Subcutaneous abdominal adipose tissue (tissue), 5 donors: ENCODE results near the gene SMURF1.
"Not testable (repeated sequence)": the region's sequence is repeated elsewhere in the genome, so short reads cannot be mapped to it uniquely, and the experiment has no call there.

Experiments used
- H3K27ac ChIP-seq: one replicate; pipeline ENCODE4 v1.7.0; 2013; ENCODE audit warnings: low read depth, mild to moderate bottlenecking, inconsistent platforms, low read length, moderate library complexity
- H3K27me3 ChIP-seq, 5 donors: one replicate each; pipeline ENCODE4 v1.7.0; 2013; ENCODE audit warnings: low read length in 5 of 5, inconsistent platforms in 1 of 5; ENCODE audit not compliant: control insufficient read depth in 5 of 5, insufficient read depth in 4 of 5
- H3K36me3 ChIP-seq, 5 donors: one replicate each; pipeline ENCODE4 v1.7.0; 2013; ENCODE audit warnings: low read length in 5 of 5; ENCODE audit not compliant: control insufficient read depth in 5 of 5, insufficient read depth in 5 of 5
- H3K4me1 ChIP-seq, 5 donors: one replicate each; pipeline ENCODE4 v1.7.0; 2013; ENCODE audit warnings: low read length in 5 of 5, mild to moderate bottlenecking in 3 of 5, moderate library complexity in 1 of 5; ENCODE audit not compliant: control insufficient read depth in 5 of 5, insufficient read depth in 5 of 5
- H3K4me3 ChIP-seq, 5 donors: one replicate each; pipeline ENCODE4 v1.7.0; 2013; ENCODE audit warnings: low read length in 5 of 5, low read depth in 1 of 5
- H3K9ac ChIP-seq, 5 donors: one replicate each; pipeline ENCODE4 v1.7.0; 2013; ENCODE audit warnings: low read length in 5 of 5, mild to moderate bottlenecking in 4 of 5, moderate library complexity in 3 of 5
- H3K9me3 ChIP-seq, 5 donors: one replicate each; pipeline ENCODE4 v1.7.0; 2013; ENCODE audit warnings: low read length in 5 of 5; ENCODE audit not compliant: control insufficient read depth in 5 of 5
- donor health status: healthy.
- donor health status: healthy.
- donor health status: healthy.
- donor health status: healthy.
- donor health status: healthy.

The SMURF1 gene

DNA sequence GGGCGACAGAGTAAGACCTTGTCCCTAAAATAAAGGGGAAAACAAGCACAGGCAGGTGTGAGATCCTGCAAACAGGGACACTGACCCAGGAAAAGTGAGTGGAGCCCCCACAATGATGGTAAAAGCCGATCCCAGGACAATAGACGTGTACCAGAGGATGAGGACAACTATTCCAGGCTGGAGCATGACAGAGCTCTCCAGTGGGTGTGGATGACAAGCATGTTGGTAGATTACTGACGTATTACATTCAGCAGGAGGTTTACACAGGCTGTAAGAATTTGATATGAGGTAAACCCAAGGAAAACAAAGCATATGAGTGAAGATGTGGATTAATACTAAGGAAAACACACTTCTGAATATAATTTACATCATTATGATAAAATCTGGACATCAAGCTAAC lies 27.8 kb upstream of the SMURF1 start:
- Histone ChIP-seq H3K27me3 (peaks cover 0 to 4% (median 0%) of the 10 kb centered on the region in 5 donors), H3K9me3 (no peaks in the 10 kb centered on the region), H3K9ac (no peak overlapping the region), H3K27ac (no peak overlapping the region), H3K4me3 (no peak overlapping the region), H3K4me1 (no peaks in the 10 kb centered on the region), H3K36me3 (no peaks in the 10 kb centered on the region)

DNA sequence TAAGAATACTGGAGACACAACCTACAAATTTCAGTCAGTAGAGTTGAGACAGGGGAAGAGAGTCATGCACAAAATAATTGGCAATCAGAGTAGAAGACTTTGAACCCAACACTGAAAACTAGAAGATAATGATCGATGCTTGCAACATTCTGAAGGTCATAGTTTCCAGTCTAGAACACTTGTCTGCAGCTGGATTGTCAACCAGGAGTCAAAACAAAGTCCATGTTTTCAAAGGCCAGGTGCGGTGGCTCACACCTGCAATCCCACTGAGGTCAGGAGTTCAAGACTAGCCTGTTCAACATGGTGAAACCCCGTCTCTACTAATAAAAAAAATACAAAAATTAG lies 26.8 kb upstream of the SMURF1 start:
- Histone ChIP-seq H3K4me3 (no peak overlapping the region), H3K36me3 (no peaks in the 10 kb centered on the region), H3K9me3 (no peaks in the 10 kb centered on the region), H3K27ac (no peak overlapping the region), H3K4me1 (no peaks in the 10 kb centered on the region), H3K27me3 (peaks cover 0 to 4% (median 0%) of the 10 kb centered on the region in 5 donors), H3K9ac (no peak overlapping the region)

DNA sequence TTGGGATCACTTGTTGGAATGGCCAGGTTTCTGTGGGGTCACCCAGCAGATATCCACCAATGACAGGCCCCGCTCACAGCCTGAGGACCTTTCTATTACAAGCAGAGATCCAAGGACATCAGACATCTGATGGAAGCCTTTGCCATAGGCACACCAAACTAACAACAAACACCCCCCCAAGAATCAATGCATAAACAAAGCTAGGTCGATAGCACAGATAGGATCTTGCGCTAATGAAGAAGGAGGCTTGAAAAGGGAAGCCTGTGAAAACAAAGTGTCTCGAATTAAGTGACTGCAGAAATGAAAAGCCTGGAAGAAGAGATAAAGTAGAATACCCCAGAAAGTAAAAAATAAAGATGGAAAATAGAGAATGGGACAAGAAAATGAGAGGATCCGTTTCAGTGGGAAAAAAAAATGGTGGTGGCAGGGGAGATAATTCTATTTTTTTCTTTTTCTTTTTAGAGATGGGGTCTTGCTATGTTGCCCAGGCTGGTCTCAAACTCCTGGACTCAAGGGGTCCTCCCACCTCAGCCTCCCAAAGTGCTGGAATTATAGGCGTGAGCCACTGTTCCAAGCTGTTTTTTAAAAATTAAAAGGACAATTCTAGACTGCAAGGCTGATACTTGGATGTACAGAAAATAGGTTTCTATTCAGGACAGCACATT lies 26.3 kb upstream of the SMURF1 start:
- no peaks in the 10 kb centered on the region for H3K4me1 ChIP-seq
- H3K9me3 ChIP-seq, result no peaks in the 10 kb centered on the region
- no peaks in the 10 kb centered on the region for H3K36me3 ChIP-seq
- no peak overlapping the region for H3K4me3 ChIP-seq
- H3K9ac ChIP-seq, result no peak overlapping the region
- H3K27ac ChIP-seq, result no peak overlapping the region
- H3K27me3 ChIP-seq, result peaks cover 0 to 4% (median 0%) of the 10 kb centered on the region in 5 donors

DNA sequence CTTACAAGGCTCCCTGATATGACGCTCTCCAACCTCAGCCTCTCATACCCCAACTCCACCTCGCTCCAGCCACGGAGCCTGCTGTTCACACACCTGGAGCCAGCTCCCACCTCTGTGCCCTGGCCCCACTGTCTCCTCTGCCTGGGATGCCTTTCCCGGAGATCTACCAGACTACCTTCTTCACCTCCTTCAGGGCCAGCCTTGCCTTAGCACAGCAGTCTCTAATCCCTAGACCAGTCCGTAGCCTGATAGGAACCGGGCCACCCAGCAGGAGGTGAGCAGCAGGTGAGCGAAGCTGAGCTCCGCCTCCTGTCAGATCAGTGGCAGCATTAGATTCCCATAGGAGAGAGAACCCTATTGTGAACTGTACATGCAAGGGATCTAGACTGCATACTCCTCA lies 23.2 kb upstream of the SMURF1 start:
- Histone ChIP-seq H3K36me3 (no peaks in the 10 kb centered on the region), H3K9ac (no peak overlapping the region), H3K27me3 (peaks cover 0 to 4% (median 0%) of the 10 kb centered on the region in 5 donors), H3K4me3 (no peak overlapping the region), H3K27ac (no peak overlapping the region), H3K4me1 (no peaks in the 10 kb centered on the region), H3K9me3 (no peaks in the 10 kb centered on the region)

DNA sequence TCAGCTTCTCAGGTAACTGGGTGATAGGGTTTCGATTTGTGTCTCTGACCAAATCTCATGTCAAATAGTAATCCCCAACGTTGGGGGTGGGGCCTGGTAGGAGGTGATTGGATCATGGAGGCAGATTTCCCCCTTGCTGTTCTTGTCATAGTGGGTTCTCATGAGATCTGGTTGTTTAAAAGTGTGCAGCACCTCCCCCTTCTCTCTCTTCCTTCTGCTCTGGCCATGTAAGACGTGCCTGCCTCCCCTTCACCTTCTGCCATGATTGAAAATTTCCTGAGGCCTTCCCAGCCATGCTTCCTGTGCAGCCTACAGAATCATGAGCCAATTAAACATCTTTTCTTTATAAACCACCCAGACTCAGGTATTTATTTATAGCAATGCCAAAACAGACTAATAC lies 21.9 kb upstream of the SMURF1 start:
- H3K27me3 ChIP-seq, result peaks cover 0 to 4% (median 0%) of the 10 kb centered on the region in 5 donors
- H3K4me1 ChIP-seq, result no peaks in the 10 kb centered on the region
- no peak overlapping the region for H3K9ac ChIP-seq
- H3K9me3 ChIP-seq, result no peaks in the 10 kb centered on the region
- H3K36me3 ChIP-seq, result no peaks in the 10 kb centered on the region
- H3K4me3 ChIP-seq, result no peak overlapping the region
- no peak overlapping the region for H3K27ac ChIP-seq

DNA sequence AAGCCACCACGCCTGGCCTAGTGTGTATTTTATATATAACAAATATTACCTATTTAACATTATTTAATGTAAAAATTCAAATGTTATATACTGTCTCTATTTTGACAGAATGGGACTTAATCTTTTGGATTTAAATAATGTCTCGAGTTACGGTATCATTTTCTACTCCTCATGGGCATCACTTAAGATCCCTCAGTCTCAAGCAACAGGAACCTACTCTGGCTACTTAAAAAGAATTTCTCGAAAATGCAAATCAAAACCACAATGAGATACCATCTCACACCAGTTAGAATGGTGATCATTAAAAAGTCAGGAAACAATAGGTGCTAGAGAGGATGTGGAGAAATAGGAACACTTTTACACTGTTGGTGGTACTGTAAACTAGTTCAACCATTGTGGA lies 19.8 kb upstream of the SMURF1 start:
- H3K27me3 ChIP-seq, H3K36me3 ChIP-seq, H3K9ac ChIP-seq, H3K27ac ChIP-seq, H3K4me3 ChIP-seq, H3K4me1 ChIP-seq, H3K9me3 ChIP-seq: not testable (repeated sequence)

DNA sequence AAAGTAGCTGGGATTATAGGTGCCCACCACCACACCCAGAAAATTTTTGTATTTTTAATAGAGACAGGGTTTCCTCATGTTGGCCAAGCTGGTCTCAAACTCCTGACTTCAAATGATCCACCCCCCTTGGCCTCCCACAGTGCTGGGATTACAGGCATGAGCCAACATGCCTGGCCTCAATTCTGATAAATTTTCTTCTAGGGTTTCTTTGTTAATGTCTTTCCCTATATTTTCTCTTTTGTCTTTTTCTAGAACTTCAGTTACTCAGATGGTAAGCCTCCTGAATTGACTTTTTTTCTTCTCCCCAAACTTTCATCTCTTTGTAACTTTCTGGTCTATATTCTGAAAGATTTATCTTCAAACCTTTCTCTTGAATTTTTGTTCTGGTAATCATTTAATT lies 12.7 kb upstream of the SMURF1 start:
- H3K27ac ChIP-seq, result no peak overlapping the region
- H3K4me3 ChIP-seq, result no peak overlapping the region
- H3K27me3 ChIP-seq, result no peaks in the 10 kb centered on the region
- no peaks in the 10 kb centered on the region for H3K36me3 ChIP-seq
- no peak overlapping the region for H3K9ac ChIP-seq
- H3K9me3 ChIP-seq, result no peaks in the 10 kb centered on the region
- no peaks in the 10 kb centered on the region for H3K4me1 ChIP-seq

DNA sequence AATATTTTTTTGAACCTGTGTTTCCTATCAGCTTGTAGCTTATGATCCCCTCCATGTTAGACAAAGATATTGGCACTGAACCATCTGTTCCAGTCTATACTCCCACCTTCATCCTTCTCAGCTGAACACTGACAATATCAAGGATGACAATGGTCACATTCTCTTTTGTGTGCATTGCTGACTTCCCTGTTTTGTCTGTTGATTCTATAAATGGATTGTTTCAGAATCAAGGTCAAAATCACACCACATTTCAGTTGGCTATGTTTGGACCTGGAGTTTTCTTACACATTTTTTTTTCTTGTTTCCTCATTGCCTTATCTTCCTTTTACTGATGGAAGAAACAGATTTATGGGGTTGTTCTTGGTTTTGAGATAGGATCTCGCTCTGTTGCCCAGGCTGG lies 11.3 kb upstream of the SMURF1 start:
- H3K9ac ChIP-seq, result no peak overlapping the region
- no peaks in the 10 kb centered on the region for H3K27me3 ChIP-seq
- no peaks in the 10 kb centered on the region for H3K36me3 ChIP-seq
- H3K27ac ChIP-seq, result no peak overlapping the region
- H3K9me3 ChIP-seq, result no peaks in the 10 kb centered on the region
- H3K4me3 ChIP-seq, result no peak overlapping the region
- no peaks in the 10 kb centered on the region for H3K4me1 ChIP-seq

DNA sequence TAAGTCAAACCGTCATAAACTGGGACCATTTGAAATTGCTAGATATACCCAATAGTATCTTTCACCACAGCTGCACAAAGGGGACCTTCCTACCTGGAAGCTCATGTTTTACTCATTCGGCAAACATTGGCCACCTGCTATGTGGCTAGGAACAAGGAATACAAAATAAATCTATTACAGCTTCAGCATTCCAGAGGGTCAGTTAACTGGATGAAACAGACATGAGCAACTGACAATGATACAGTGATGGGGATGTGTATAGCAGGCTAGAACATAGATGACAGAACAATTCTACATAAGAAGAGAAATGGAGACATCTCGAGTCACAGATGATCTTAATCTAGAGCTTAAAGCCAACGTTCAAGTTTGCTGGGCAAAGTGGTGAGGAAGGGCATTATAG lies 3.1 kb upstream of the SMURF1 start:
- Histone ChIP-seq H3K27me3 (peaks cover 0 to 4% (median 0%) of the 10 kb centered on the region in 5 donors), H3K4me1 (peaks cover 0 to 16% (median 12%) of the 10 kb centered on the region in 5 donors), H3K4me3 (no peak overlapping the region), H3K27ac (no peak overlapping the region), H3K9me3 (no peaks in the 10 kb centered on the region), H3K9ac (no peak overlapping the region), H3K36me3 (no peaks in the 10 kb centered on the region)

DNA sequence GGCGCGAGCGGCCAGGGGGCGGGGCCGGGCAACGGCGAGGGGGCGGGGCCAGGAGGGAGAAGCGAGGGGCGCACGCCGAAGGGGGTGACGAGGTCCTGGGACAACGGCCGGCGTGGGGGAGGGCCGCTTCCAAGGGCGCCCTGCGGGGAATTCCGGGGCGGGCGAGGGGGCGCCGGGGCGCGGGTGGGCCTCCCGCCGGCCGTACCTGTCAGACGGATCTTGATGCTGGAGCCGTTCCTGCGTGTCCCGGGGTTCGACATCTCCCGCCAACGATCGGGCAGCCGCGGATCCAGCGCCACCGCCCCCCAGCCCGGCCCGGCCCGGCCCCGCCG lies 421 bp downstream of the SMURF1 start:
- peak overlapping the region in 4 of 5 donors; percentile 39 to 91 (median 74) for H3K4me3 ChIP-seq
- peak overlapping the region; percentile 93 for H3K27ac ChIP-seq
- no peaks in the 10 kb centered on the region for H3K9me3 ChIP-seq
- no peaks in the 10 kb centered on the region for H3K27me3 ChIP-seq
- peak overlapping the region in 2 of 5 donors; percentile 40 to 86 for H3K9ac ChIP-seq
- H3K36me3 ChIP-seq, result no peaks in the 10 kb centered on the region
- H3K4me1 ChIP-seq, result peaks cover 0 to 40% (median 34%) of the 10 kb centered on the region in 5 donors
